C4-2B (cell line): Measurements from ENCODE around the gene CNGB1.

Experiments
- ZFX ChIP-seq: fragments of 450-650 bp; IDR thresholded peaks from 2 replicates; pipeline ENCODE4 v1.6.1; 2017
- TF ChIP-seq, protein P1 (sequence below): fragments of 450-650 bp; conservative IDR thresholded peaks from 2 replicates; pipeline ENCODE4 v1.5.1; 2017; ENCODE audit warnings: mild to moderate bottlenecking

DNA sequence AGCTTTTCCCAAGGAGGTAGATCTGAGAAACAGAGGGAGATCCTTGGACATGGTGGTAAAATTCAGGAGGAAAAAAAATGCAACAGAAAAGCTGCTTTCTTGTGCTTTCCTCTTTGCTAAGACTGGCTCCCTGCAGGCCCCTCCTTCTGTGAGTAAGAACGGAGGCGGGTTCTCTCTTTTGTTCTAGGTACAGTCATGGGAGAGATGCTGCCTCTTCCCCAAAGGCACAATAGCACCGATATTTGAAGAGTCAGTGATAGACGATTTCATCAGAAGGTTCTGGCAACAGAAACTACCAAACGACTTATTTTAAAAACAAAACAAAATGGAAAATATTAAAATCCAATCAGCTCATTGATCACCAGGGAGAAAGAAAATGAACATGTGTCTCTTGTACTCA, 136.0 kb downstream of the CNGB1 start:
- TF ChIP-seq, protein P1, sequence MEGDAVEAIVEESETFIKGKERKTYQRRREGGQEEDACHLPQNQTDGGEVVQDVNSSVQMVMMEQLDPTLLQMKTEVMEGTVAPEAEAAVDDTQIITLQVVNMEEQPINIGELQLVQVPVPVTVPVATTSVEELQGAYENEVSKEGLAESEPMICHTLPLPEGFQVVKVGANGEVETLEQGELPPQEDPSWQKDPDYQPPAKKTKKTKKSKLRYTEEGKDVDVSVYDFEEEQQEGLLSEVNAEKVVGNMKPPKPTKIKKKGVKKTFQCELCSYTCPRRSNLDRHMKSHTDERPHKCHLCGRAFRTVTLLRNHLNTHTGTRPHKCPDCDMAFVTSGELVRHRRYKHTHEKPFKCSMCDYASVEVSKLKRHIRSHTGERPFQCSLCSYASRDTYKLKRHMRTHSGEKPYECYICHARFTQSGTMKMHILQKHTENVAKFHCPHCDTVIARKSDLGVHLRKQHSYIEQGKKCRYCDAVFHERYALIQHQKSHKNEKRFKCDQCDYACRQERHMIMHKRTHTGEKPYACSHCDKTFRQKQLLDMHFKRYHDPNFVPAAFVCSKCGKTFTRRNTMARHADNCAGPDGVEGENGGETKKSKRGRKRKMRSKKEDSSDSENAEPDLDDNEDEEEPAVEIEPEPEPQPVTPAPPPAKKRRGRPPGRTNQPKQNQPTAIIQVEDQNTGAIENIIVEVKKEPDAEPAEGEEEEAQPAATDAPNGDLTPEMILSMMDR = no peak
- TF ChIP-seq ZFX = no peak
